D721Med (cell line): ENCODE results near the gene EXOC4.
"Not testable (repeated sequence)": the region's sequence is repeated elsewhere in the genome, so short reads cannot be mapped to it uniquely, and the experiment has no call there.

Source experiments
- DNase-seq: peaks from one replicate; pipeline ENCODE4 v3.0.0; 2011; ENCODE audit warnings: low spot score; ENCODE audit not compliant: insufficient read length
- FAIRE-seq: peaks from 2 replicates; lab custom pipeline; 2011; peaks lifted over from hg19 to GRCh38; lab: Jason Lieb, UNC
- CTCF ChIP-seq: IDR thresholded peaks from 2 replicates; pipeline ENCODE4 v1.5.1; 2012; ENCODE audit warnings: mild to moderate bottlenecking, control low read depth; ENCODE audit not compliant: insufficient read depth; ENCODE audit errors: missing control alignments

Gene EXOC4

GRCh38 chr7:133275008-133275407 is 22.1 kb downstream of the EXOC4 start:
- FAIRE-seq (no peak), DNase-seq (no peak)
- TF ChIP-seq CTCF: no peak

DNA sequence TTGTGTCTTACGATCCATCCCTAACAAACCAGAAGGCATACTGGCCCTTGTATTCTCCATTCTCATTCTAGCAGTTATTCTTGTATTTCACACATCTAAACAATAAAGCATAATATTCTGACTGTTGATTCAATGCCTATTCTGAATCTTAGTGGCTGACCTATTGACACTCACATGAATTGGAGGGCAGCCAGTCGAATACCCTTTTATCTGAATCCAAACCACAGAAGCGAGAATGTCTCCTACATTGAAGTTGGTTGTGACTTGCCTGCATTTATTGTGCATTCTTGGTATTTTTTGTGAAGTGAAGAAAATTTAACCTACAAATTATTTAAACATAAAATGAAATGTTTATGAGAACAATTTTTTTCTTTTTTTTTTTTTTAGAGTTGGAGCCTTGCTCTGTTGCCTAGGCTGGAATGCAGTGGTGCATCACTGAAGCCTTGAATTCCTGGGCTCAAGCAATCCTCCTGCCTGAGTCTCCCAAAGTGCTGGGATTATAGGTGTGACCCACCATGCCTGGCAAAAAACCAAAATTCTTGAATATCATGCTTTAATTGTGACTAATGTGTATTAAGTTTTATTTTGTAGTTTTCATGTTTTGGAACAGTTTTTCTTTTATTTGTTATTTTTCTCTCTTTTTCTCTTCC is 22.7 kb downstream of the EXOC4 start:
- FAIRE-seq (no peak), DNase-seq (no peak)
- TF ChIP-seq CTCF: no peak

DNA sequence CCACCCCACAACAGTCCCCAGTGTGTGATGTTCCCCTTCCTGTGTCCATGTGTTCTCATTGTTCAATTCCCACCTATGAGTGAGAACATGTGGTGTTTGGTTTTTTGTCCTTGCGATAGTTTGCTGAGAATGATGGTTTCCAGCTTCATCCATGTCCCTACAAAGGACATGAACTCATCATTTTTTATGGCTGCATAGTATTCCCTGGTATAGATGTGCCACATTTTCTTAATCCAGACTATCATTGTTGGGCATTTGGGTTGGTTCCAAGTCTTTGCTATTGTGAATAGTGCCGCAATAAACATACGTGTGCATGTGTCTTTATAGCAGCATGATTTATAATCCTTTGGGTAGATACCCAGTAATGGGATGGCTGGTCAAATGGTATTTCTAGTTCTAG is 26.1 kb downstream of the EXOC4 start:
- not testable (repeated sequence) for DNase-seq, FAIRE-seq

GRCh38 chr7:133282094-133282493 is 29.2 kb downstream of the EXOC4 start:
- FAIRE-seq: no peak
- TF ChIP-seq CTCF: no peak
- no peak for DNase-seq

DNA sequence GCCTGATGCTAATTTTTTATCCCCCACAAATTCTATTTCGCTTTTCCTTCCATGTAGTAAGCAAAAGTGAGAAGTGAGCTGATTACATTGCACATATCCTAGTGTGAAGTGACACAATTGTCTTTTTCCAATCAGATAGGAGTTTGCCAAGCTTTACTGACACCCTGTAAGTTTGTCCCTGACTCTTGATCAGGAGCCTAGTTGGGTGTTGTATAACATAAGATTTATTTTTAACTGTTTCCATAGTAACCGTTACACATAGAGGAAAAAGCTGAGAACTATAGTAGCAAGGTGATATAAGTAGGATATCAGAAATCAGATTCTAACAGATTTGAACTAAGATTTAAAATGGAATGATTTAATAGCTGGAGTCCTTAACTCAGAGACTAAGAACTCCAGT is 31.2 kb downstream of the EXOC4 start:
- no peak for TF ChIP-seq CTCF
- FAIRE-seq (no peak), DNase-seq (no peak)

DNA sequence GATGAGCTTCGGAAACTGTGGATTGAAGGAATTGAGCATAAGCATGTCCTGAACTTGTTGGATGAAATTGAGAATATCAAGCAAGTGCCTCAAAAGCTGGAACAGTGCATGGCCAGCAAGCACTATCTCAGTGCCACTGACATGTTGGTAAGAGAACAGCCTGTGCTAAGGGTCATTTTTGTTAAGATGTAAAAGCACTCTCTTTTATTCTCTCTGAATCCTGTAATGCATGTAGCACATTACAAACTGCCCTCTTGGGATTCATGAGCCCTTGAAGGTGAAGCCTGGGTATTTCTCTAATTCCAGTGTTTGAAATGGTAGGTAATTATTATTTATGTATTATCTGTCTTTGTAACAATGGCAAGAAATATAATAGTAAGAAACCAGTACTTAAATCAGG is 36.1 kb downstream of the EXOC4 start:
- DNase-seq (no peak), FAIRE-seq (no peak)
- TF ChIP-seq CTCF: no peak

DNA sequence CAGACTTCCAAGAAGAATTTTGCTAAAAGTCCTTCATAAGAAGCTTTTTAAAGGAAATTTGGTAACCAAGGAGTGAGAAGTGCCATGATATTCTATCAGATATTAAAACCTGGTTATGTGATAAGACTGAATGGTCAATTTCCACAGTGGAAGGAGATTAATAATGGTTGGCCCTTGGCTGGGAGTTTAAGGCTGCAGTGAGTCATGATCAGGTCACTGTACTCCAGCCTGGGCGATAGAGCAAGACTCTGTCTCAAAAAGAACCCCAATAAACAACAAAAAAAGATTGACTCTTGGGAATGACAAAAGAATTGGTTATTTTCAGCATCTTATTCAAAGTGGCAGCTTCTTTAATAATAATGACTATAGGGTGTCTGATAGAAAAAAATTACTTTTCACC is 37.2 kb downstream of the EXOC4 start:
- no peak for FAIRE-seq

More for the DNA sequence above, 37.2 kb downstream of the EXOC4 start:
- no peak for DNase-seq
- no peak for TF ChIP-seq CTCF
